HCT116 (cell line): ENCODE data around the gene SDCBP2.

Source experiments
- TF ChIP-seq, protein P1 (sequence below), 3 experiments: fragments of 200-600 bp in 1 of 3; sonication (generic) in 1 of 3; IDR thresholded peaks in 2 of 3; conservative IDR thresholded peaks in 1 of 3; 2 replicates each; pipeline ENCODE4 v1.5.1; 2012 to 2017; ENCODE audit warnings: low read depth in 2 of 3, low read length in 2 of 3, antibody characterized with exemption in 1 of 3, borderline replicate concordance in 1 of 3, control low read depth in 1 of 3, mild to moderate bottlenecking in 1 of 3, mixed read lengths in 1 of 3, mixed run types in 1 of 3, moderate library complexity in 1 of 3; ENCODE audit not compliant: insufficient read depth in 1 of 3
- TF ChIP-seq, protein P2 (sequence below): IDR thresholded peaks from 2 replicates; pipeline ENCODE4 v1.6.1; 2011; ENCODE audit warnings: mild to moderate bottlenecking, low read length, moderate library complexity; ENCODE audit not compliant: insufficient replicate concordance; ENCODE audit errors: extremely low read depth

DNA sequence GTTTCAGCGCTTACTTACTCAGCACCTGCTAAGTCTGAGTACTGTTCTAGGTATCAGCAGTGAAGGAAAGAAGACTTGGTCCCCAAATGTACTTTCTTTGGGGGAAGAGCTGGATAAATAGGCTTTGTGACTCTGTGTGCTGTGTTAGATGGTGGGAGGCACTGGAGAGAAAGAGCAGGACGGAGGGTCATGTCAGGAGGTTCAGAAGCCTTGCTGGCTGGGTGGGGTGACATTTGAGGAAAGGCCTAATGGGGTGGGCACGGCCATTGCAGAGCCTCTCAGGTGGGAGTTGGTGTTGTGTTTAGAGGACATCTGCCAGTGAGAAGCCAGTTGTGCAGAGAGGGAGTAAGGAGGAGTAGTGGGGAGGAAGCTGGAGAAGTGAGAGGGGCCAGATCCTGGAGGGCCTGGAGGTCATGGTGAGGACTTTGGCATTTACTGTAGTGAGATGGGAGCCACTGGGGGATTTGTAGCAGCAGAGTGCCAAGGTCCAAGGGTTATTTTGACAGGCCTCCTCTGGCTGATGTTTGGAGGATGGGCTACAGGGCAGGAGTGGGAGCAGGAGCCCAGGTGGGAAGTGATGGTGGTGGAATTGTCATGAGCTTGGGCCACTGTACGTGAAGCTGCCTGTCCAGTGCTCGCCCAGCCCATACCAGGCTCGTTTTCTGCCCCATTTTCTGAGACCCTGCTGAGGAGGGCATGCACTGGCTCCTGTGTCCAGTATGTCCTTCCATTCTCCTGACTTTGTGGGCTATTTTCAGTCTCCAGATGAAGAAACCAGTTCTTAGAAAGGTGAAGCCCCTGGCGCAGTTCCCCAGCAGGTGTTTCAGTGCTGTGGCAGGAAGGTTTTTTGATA, 886 bp downstream of the SDCBP2 start:
- TF ChIP-seq, protein P1, sequence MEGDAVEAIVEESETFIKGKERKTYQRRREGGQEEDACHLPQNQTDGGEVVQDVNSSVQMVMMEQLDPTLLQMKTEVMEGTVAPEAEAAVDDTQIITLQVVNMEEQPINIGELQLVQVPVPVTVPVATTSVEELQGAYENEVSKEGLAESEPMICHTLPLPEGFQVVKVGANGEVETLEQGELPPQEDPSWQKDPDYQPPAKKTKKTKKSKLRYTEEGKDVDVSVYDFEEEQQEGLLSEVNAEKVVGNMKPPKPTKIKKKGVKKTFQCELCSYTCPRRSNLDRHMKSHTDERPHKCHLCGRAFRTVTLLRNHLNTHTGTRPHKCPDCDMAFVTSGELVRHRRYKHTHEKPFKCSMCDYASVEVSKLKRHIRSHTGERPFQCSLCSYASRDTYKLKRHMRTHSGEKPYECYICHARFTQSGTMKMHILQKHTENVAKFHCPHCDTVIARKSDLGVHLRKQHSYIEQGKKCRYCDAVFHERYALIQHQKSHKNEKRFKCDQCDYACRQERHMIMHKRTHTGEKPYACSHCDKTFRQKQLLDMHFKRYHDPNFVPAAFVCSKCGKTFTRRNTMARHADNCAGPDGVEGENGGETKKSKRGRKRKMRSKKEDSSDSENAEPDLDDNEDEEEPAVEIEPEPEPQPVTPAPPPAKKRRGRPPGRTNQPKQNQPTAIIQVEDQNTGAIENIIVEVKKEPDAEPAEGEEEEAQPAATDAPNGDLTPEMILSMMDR (IDR thresholded peaks at IDR 0.05 in 2 of 3, conservative IDR thresholded peaks at IDR 0.05 in 1 of 3; ENCODE audit: borderline replicate concordance in 1 of 3, insufficient read depth in 1 of 3, low read depth in 2 of 3, low read length in 2 of 3), result no peak
- TF ChIP-seq, protein P2, sequence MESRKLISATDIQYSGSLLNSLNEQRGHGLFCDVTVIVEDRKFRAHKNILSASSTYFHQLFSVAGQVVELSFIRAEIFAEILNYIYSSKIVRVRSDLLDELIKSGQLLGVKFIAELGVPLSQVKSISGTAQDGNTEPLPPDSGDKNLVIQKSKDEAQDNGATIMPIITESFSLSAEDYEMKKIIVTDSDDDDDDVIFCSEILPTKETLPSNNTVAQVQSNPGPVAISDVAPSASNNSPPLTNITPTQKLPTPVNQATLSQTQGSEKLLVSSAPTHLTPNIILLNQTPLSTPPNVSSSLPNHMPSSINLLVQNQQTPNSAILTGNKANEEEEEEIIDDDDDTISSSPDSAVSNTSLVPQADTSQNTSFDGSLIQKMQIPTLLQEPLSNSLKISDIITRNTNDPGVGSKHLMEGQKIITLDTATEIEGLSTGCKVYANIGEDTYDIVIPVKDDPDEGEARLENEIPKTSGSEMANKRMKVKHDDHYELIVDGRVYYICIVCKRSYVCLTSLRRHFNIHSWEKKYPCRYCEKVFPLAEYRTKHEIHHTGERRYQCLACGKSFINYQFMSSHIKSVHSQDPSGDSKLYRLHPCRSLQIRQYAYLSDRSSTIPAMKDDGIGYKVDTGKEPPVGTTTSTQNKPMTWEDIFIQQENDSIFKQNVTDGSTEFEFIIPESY, result no peak
